Measurements from ENCODE around the gene SENP2. TPM values are rescaled to one million over a fixed set of nuclear protein-coding genes. Genes with fewer than 3 reads are reported as not detected.

Gene SENP2
- total and polyA plus RNA-seq, 9 of the 15 experiments (the other 6 are each of a cell fraction or from before 2014, with no cell fraction given): 11.8 to 67.1 (median 41.1) TPM

DNA sequence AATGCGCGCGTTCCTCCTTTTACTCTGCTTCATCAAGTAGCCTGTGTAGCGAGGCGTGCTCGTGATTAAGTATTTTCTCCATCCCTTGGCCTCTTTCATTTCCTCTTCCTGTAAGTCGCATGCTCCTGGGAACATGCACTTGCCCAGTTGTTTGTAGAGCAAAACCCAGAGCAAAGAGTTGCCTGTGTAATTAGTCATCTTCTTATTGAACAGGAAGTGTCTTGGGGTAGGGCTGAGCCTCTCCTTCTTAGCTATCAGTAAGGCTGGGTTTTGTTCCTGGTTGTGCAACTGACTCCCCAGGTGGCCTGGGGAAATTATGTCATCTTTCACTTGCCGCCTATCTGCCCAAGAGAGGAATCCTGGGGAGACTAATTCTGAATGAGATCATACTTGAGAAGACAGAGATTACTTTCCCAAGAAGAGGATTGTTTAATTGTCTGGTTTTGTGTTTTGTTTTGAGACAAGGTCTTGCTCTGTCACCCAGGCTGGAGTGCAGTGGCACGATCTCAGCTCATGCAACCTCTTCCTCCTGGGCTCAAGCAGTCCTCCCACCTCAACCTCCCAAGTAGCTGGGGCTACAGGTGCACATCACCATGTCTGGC is 48.6 kb upstream of the SENP2 start (continued):
- TF ChIP-seq CCNT2 (IDR thresholded peaks at IDR 0.05; ENCODE audit: borderline replicate concordance, extremely low read depth, insufficient read length, low read depth, low read length): no peak
- TF ChIP-seq FIP1L1 (IDR thresholded peaks at IDR 0.05; ENCODE audit: low read depth, low read length, poor library complexity, severe bottlenecking): no peak
- TF ChIP-seq ARID1B (IDR thresholded peaks at IDR 0.05): peak; percentile 71
- no peak for TF ChIP-seq MED1 (CRISPR knock-in tag; IDR thresholded peaks at IDR 0.05; ENCODE audit: borderline replicate concordance)
- TF ChIP-seq MTA2 (IDR thresholded peaks at IDR 0.05; ENCODE audit: low read depth): no peak
- no peak for TF ChIP-seq NR3C1 (CRISPR knock-in tag; IDR thresholded peaks at IDR 0.05)
- peak; percentile 67 for TF ChIP-seq MEIS2 (IDR thresholded peaks at IDR 0.05; ENCODE audit: partially characterized antibody)
- TF ChIP-seq RBM17 (IDR thresholded peaks at IDR 0.05; ENCODE audit: borderline replicate concordance, low read depth, low read length): no peak
- no peak for TF ChIP-seq ZNF778 (CRISPR knock-in tag; IDR thresholded peaks at IDR 0.05)
- TF ChIP-seq ZNF197 (CRISPR knock-in tag; IDR thresholded peaks at IDR 0.05; ENCODE audit: low read depth): no peak
- TF ChIP-seq HDAC6 (IDR thresholded peaks at IDR 0.05; ENCODE audit: low read depth, low read length): no peak
- TF ChIP-seq FOXK2 (conservative IDR thresholded peaks at IDR 0.05 in 1 of 2, IDR thresholded peaks at IDR 0.05 in 1 of 2; ENCODE audit: low read depth in 2 of 2): peak in 1 of 2 experiments; percentile 40; a peak in 1 of 4 replicates
- no peak for TF ChIP-seq NFYB (IDR thresholded peaks at IDR 0.05; ENCODE audit: extremely low read depth, insufficient read length)
- TF ChIP-seq, protein P1, sequence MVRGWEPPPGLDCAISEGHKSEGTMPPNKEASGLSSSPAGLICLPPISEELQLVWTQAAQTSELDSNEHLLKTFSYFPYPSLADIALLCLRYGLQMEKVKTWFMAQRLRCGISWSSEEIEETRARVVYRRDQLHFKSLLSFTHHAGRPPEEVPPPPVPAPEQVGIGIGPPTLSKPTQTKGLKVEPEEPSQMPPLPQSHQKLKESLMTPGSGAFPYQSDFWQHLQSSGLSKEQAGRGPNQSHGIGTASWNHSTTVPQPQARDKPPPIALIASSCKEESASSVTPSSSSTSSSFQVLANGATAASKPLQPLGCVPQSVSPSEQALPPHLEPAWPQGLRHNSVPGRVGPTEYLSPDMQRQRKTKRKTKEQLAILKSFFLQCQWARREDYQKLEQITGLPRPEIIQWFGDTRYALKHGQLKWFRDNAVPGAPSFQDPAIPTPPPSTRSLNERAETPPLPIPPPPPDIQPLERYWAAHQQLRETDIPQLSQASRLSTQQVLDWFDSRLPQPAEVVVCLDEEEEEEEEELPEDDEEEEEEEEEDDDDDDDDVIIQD (CRISPR knock-in tag; IDR thresholded peaks at IDR 0.05): no peak
- TF ChIP-seq SAP30 (IDR thresholded peaks at IDR 0.05; ENCODE audit: borderline replicate concordance, insufficient read depth, low read depth, low read length, poor library complexity, severe bottlenecking): no peak
- no peak for TF ChIP-seq ZKSCAN3 (CRISPR knock-in tag; IDR thresholded peaks at IDR 0.05)
- 0 out of 4 replicates have a peak, but pooled peaks of 1 of the 2 experiments have one; percentile 35 for TF ChIP-seq ARNT (IDR thresholded peaks at IDR 0.05)
- TF ChIP-seq SLC30A9 (CRISPR knock-in tag; IDR thresholded peaks at IDR 0.05): no peak
- no peak for TF ChIP-seq SMC3 (conservative IDR thresholded peaks at IDR 0.05; ENCODE audit: insufficient read depth, low read depth, low read length)
- TF ChIP-seq TEAD2 (tag; IDR thresholded peaks at IDR 0.05): no peak
- no peak for TF ChIP-seq ZNF740 (CRISPR knock-in tag; IDR thresholded peaks at IDR 0.05)
- TF ChIP-seq ZNF740 (tag; IDR thresholded peaks at IDR 0.05): no peak
